GM19035 (cell line): ENCODE results near the gene ACTN3.
"Not testable (repeated sequence)": the region's sequence is repeated elsewhere in the genome, so short reads cannot be mapped to it uniquely, and the experiment has no call there.

ENCODE experiments used
- ATAC-seq: cut with Tn5 transposase; IDR thresholded peaks from one replicate; pipeline ENCODE4 v1.9.1; 2021; ENCODE audit not compliant: unreplicated experiment

Gene ACTN3

GRCh38 chr11:66546368-66546965, at the start of gene ACTN3:
TSS of gene ACTN3 (plus strand) at chr11:66546903. CDS start at chr11:66546938, 35 bp downstream.
- ATAC-seq = no peak

GRCh38 chr11:66497206-66497605, 49.5 kb upstream of the ACTN3 start:
- ATAC-seq = no peak

- no peak for ATAC-seq
Measured at GRCh38 chr11:66498506-66498905, 48.2 kb upstream of the ACTN3 start.

GRCh38 chr11:66505276-66505816, 41.4 kb upstream of the ACTN3 start:
- no peak for ATAC-seq

- no peak for ATAC-seq
Measured at GRCh38 chr11:66509131-66509561, 37.6 kb upstream of the ACTN3 start.

GRCh38 chr11:66510271-66510989, 36.3 kb upstream of the ACTN3 start, which contains the start of gene BBS1:
TSS of gene BBS1 (plus strand) at chr11:66510635. CDS start at chr11:66510660, 25 bp downstream.
- peak; percentile 92 for ATAC-seq

- ATAC-seq = no peak
Measured at GRCh38 chr11:66510990-66511339, 35.7 kb upstream of the ACTN3 start.

GRCh38 chr11:66523611-66524010, 23.1 kb upstream of the ACTN3 start:
- ATAC-seq = no peak

- ATAC-seq = no peak
Measured at GRCh38 chr11:66524304-66525040, 22.2 kb upstream of the ACTN3 start.

- ATAC-seq = no peak
Measured at GRCh38 chr11:66529069-66529468, 17.6 kb upstream of the ACTN3 start.

GRCh38 chr11:66529655-66530054, 17.0 kb upstream of the ACTN3 start:
- no peak for ATAC-seq

GRCh38 chr11:66530927-66531709, 15.6 kb upstream of the ACTN3 start:
- no peak for ATAC-seq

- no peak for ATAC-seq
Measured at GRCh38 chr11:66531841-66532240, 14.9 kb upstream of the ACTN3 start.

GRCh38 chr11:66532784-66533183, 13.9 kb upstream of the ACTN3 start:
- ATAC-seq = no peak

GRCh38 chr11:66539170-66539869, 7.4 kb upstream of the ACTN3 start:
- ATAC-seq = no peak

- ATAC-seq = no peak
Measured at GRCh38 chr11:66539870-66540213, 6.9 kb upstream of the ACTN3 start.

GRCh38 chr11:66540598-66540997, 6.1 kb upstream of the ACTN3 start:
- not testable (repeated sequence) for ATAC-seq

- ATAC-seq = no peak
Measured at GRCh38 chr11:66541892-66542291, 4.8 kb upstream of the ACTN3 start.

GRCh38 chr11:66542362-66542761, 4.3 kb upstream of the ACTN3 start:
- no peak for ATAC-seq
